SK-N-SH (cell line): ENCODE measurements around the gene ARHGAP21. TPM values are rescaled to one million over a fixed set of nuclear protein-coding genes. Genes with fewer than 3 reads are reported as not detected.

ENCODE experiments used
- CTCF ChIA-PET: fragments of 300-600, 350-600 bp; formaldehyde crosslinking; extraction: SDS; loops from one replicate; lab custom pipeline; 2021; lab: Yijun Ruan, JAX
- POLR2A ChIA-PET: fragments of 350-600 bp; sonication (Branson Sonifier 250); formaldehyde crosslinking; extraction: SDS; loops from one replicate; lab custom pipeline; 2020; ENCODE audit warnings: antibody characterized with exemption, inconsistent platforms; lab: Yijun Ruan, JAX
- DNase-seq: peaks from one replicate; pipeline ENCODE4 v3.0.0; 2012
- H2AFZ ChIP-seq: fragments of 200-600 bp; sonication (generic); 2 replicates; pipeline ENCODE4 v1.8.1; 2016; ENCODE audit warnings: antibody characterized with exemption, mild to moderate bottlenecking, low read depth
- H3F3A ChIP-seq: fragments of 200-600 bp; sonication (generic); replicated peaks from 2 replicates; pipeline ENCODE3; 2016; ENCODE audit warnings: antibody characterized with exemption, mild to moderate bottlenecking; ENCODE audit not compliant: insufficient read depth
- H3K27ac ChIP-seq, 2 experiments: fragments of 200-500 bp in 1 of 2; fragments of 200-600 bp in 1 of 2; sonication (Bioruptor generic) in 1 of 2; sonication (generic), shearing (Covaris generic) in 1 of 2; 2 replicates each; pipeline versions ENCODE4 v1.5.1 to v1.6.1; 2014 to 2016; ENCODE audit warnings: low read depth in 2 of 2, inconsistent platforms in 1 of 2, low read length in 1 of 2, mild to moderate bottlenecking in 1 of 2, mixed read lengths in 1 of 2
- H3K27me3 ChIP-seq: fragments of 200-600 bp; sonication (generic), shearing (Covaris generic); 2 replicates; pipeline ENCODE4 v1.6.1; 2016; ENCODE audit warnings: mixed run types; ENCODE audit not compliant: insufficient read depth
- H3K36me3 ChIP-seq, 2 experiments: fragments of 200-500 bp in 1 of 2; fragments of 200-600 bp in 1 of 2; sonication (Bioruptor generic) in 1 of 2; sonication (generic) in 1 of 2; replicated peaks in 1 of 2; 2 replicates each; pipeline versions ENCODE3 to v1.5.1; 2014 to 2016; ENCODE audit warnings: low read length in 1 of 2, mild to moderate bottlenecking in 1 of 2; ENCODE audit not compliant: insufficient read depth in 2 of 2, control insufficient read depth in 1 of 2
- H3K4me1 ChIP-seq, 2 experiments: fragments of 200-500 bp in 1 of 2; fragments of 200-600 bp in 1 of 2; sonication (Bioruptor generic) in 1 of 2; sonication (generic), shearing (Covaris generic) in 1 of 2; 2 replicates each; pipeline versions ENCODE4 v1.5.1 to v1.6.1; 2014 to 2016; ENCODE audit warnings: low read depth in 1 of 2, low read length in 1 of 2, mixed run types in 1 of 2; ENCODE audit not compliant: insufficient read depth in 2 of 2, control insufficient read depth in 1 of 2
- H3K4me2 ChIP-seq: fragments of 200-600 bp; sonication (generic), shearing (Covaris generic); 2 replicates; pipeline ENCODE4 v1.6.1; 2017; ENCODE audit warnings: mixed run types
- H3K4me3 ChIP-seq, 2 experiments: fragments of 200-500 bp in 1 of 2; fragments of 200-600 bp in 1 of 2; sonication (Bioruptor generic) in 1 of 2; sonication (generic), shearing (Covaris generic) in 1 of 2; 2 replicates each; pipeline versions ENCODE4 v1.5.1 to v1.8.1; 2014 to 2016; ENCODE audit warnings: low read depth in 2 of 2, inconsistent platforms in 1 of 2, low read length in 1 of 2, mild to moderate bottlenecking in 1 of 2, mixed read lengths in 1 of 2, moderate library complexity in 1 of 2
- H3K79me2 ChIP-seq: fragments of 200-600 bp; sonication (generic); 2 replicates; pipeline ENCODE4 v1.8.1; 2017; ENCODE audit warnings: mild to moderate bottlenecking; ENCODE audit not compliant: insufficient read depth
- H3K9ac ChIP-seq: fragments of 200-600 bp; sonication (generic); 2 replicates; pipeline ENCODE4 v1.6.1; 2017; ENCODE audit warnings: mixed run types
- H3K9me2 ChIP-seq: fragments of 200-600 bp; sonication (generic); 2 replicates; pipeline ENCODE4 v1.6.1; 2017; ENCODE audit warnings: mixed run types
- H3K9me3 ChIP-seq: fragments of 200-600 bp; sonication (generic); 2 replicates; pipeline ENCODE4 v1.6.1; 2017; ENCODE audit warnings: mixed run types, mild to moderate bottlenecking, moderate library complexity
- H4K20me1 ChIP-seq: fragments of 200-600 bp; sonication (generic); 2 replicates; pipeline ENCODE4 v1.6.1; 2017; ENCODE audit warnings: mild to moderate bottlenecking, mixed run types; ENCODE audit not compliant: insufficient read depth
- CHD2 ChIP-seq: fragments of 150-350 bp; IDR thresholded peaks from 2 replicates; pipeline ENCODE4 v1.6.1; 2018; ENCODE audit warnings: low read length; ENCODE audit not compliant: partially characterized antibody
- FOSL2 ChIP-seq: IDR thresholded peaks from 2 replicates; pipeline ENCODE4 v1.4.0; 2012; ENCODE audit warnings: low read depth, mild to moderate bottlenecking, moderate library complexity, borderline replicate concordance
- GABPA ChIP-seq: IDR thresholded peaks from 2 replicates; pipeline ENCODE4 v1.4.0; 2012; ENCODE audit warnings: low read depth, mild to moderate bottlenecking
- GATA2 ChIP-seq: sonication (generic); formaldehyde crosslinking; IDR thresholded peaks from 2 replicates; pipeline ENCODE4 v1.5.0; 2020; ENCODE audit warnings: mild to moderate bottlenecking, missing genetic modification reagents
- JUND ChIP-seq: IDR thresholded peaks from 2 replicates; pipeline ENCODE4 v1.4.0; 2012
- MAX ChIP-seq: IDR thresholded peaks from 2 replicates; pipeline ENCODE4 v1.4.0; 2012; ENCODE audit warnings: low read depth
- NFIC ChIP-seq: IDR thresholded peaks from 2 replicates; pipeline ENCODE4 v1.4.0; 2012; ENCODE audit warnings: borderline replicate concordance
- PBX3 ChIP-seq: IDR thresholded peaks from 2 replicates; pipeline ENCODE4; 2012
- POLR2AphosphoS5 ChIP-seq: IDR thresholded peaks from 2 replicates; pipeline ENCODE4 v1.6.1; 2012; ENCODE audit warnings: low read depth, low read length
- RAD21 ChIP-seq: IDR thresholded peaks from 2 replicates; pipeline ENCODE4 v1.6.1; 2012; ENCODE audit warnings: mild to moderate bottlenecking, low read length
- TEAD4 ChIP-seq: IDR thresholded peaks from 2 replicates; pipeline ENCODE4 v1.4.0; 2012; ENCODE audit warnings: mild to moderate bottlenecking, borderline replicate concordance; ENCODE audit not compliant: insufficient read depth
- USF1 ChIP-seq: IDR thresholded peaks from 2 replicates; pipeline ENCODE4 v1.4.0; 2012; ENCODE audit warnings: low read depth, borderline replicate concordance
- YY1 ChIP-seq: IDR thresholded peaks from 2 replicates; pipeline ENCODE4 v1.4.0; 2012; ENCODE audit warnings: low read depth, mild to moderate bottlenecking
- WGBS: methylation state at CpG from one replicate; pipeline ENCODE4 v1.1.6; 2017; ENCODE audit warnings: low lambda C conversion rate; 5-methylcytosine and 5-hydroxymethylcytosine counted together
- polyA plus RNA-seq, 3 experiments: library from polyadenylated mRNA; depleted of rRNA; stranded (reverse); fragments of >200 nt; gene quantifications; 2 replicates each; pipeline ENCODE4 v1.2.3, GENCODE V29; 2012

The ARHGAP21 gene
- polyA plus RNA-seq, 1 of the 3 experiments (the other 2 are of a cell fraction): 27.8 TPM

GRCh38 chr10:24737001-24737400 lies 13.3 kb upstream of the ARHGAP21 start:
- ChIA-PET CTCF (no interaction called here), POLR2A (no interaction called here)
- TF ChIP-seq PBX3 (no peak), JUND (no peak), TEAD4 (no peak), RAD21 (no peak), FOSL2 (no peak)

GRCh38 chr10:24731942-24732341 lies 8.3 kb upstream of the ARHGAP21 start:
- no peak overlapping the region for H2AFZ ChIP-seq
- no peaks in the 10 kb centered on the region for H4K20me1 ChIP-seq
- no peak overlapping the region for H3K9ac ChIP-seq
- H3K4me2 ChIP-seq: no peak overlapping the region
- H3K4me1 ChIP-seq: no peaks in the 10 kb centered on the region
- ChIA-PET POLR2A (no interaction called here), CTCF (no interaction called here)
- H3F3A ChIP-seq: no peaks in the 10 kb centered on the region
- H3K79me2 ChIP-seq: no peaks in the 10 kb centered on the region
- H3K9me3 ChIP-seq: no peaks in the 10 kb centered on the region
- no peaks in the 10 kb centered on the region for H3K36me3 ChIP-seq
- 94% methylated on average over 1 of the region's 1 CpG for WGBS
- no peak overlapping the region for H3K4me3 ChIP-seq
- no peaks in the 10 kb centered on the region for H3K9me2 ChIP-seq
- no peak overlapping the region for H3K27ac ChIP-seq
- TF ChIP-seq GATA2 (no peak), USF1 (no peak), GABPA (no peak), YY1 (no peak), PBX3 (no peak), CHD2 (no peak), POLR2AphosphoS5 (no peak), MAX (no peak), NFIC (no peak)
- no peaks in the 10 kb centered on the region for H3K27me3 ChIP-seq
- DNase-seq: no peak

More at GRCh38 chr10:24737001-24737400, 13.3 kb upstream of the ARHGAP21 start:
- no peaks in the 10 kb centered on the region for H3F3A ChIP-seq
- H3K27me3 ChIP-seq: no peaks in the 10 kb centered on the region
- H3K4me2 ChIP-seq: no peak overlapping the region
- no peaks in the 10 kb centered on the region for H3K36me3 ChIP-seq
- DNase-seq: no peak
- no peak overlapping the region for H3K27ac ChIP-seq
- no peaks in the 10 kb centered on the region for H3K9me3 ChIP-seq
- H3K9ac ChIP-seq: no peak overlapping the region
- no peak overlapping the region for H2AFZ ChIP-seq
- H3K4me1 ChIP-seq: no peaks in the 10 kb centered on the region
- H3K9me2 ChIP-seq: no peaks in the 10 kb centered on the region
- H4K20me1 ChIP-seq: no peaks in the 10 kb centered on the region
- no peak overlapping the region for H3K4me3 ChIP-seq
- H3K79me2 ChIP-seq: no peaks in the 10 kb centered on the region
